Nephron (organoid): Measurements from ENCODE around the gene PAGE1.

Experiments
- H3K27ac Mint-ChIP-seq, 3 experiments: 2 replicates each; pipeline ENCODE4 v1.8.0; 2020; ENCODE audit warnings: mixed read lengths in 3 of 3, mild to moderate bottlenecking in 2 of 3, moderate library complexity in 1 of 3
- H3K27me3 Mint-ChIP-seq: 2 replicates; pipeline ENCODE4 v1.8.0; 2021; ENCODE audit warnings: low read depth, mild to moderate bottlenecking, moderate library complexity, mixed read lengths
- H3K36me3 Mint-ChIP-seq: 2 replicates; pipeline ENCODE4 v1.8.0; 2020; ENCODE audit warnings: low read depth, mixed read lengths
- H3K4me1 Mint-ChIP-seq: 2 replicates; pipeline ENCODE4 v1.8.0; 2020; ENCODE audit warnings: mixed read lengths
- H3K4me3 Mint-ChIP-seq, 3 experiments: 2 replicates each; pipeline ENCODE4 v1.8.0; 2020; ENCODE audit warnings: mild to moderate bottlenecking in 3 of 3, mixed read lengths in 3 of 3, moderate library complexity in 2 of 3
- H3K9me3 Mint-ChIP-seq: 2 replicates; pipeline ENCODE4 v1.8.0; 2020; ENCODE audit warnings: mixed read lengths
- TF ChIP-seq, protein P1 (sequence below), 3 experiments: fragments of 200-600 bp; sonication (generic); IDR thresholded peaks; one replicate each; pipeline ENCODE4 v1.5.0; 2021; ENCODE audit warnings: antibody characterized with exemption in 3 of 3; ENCODE audit not compliant: unreplicated experiment in 3 of 3

The PAGE1 gene

DNA sequence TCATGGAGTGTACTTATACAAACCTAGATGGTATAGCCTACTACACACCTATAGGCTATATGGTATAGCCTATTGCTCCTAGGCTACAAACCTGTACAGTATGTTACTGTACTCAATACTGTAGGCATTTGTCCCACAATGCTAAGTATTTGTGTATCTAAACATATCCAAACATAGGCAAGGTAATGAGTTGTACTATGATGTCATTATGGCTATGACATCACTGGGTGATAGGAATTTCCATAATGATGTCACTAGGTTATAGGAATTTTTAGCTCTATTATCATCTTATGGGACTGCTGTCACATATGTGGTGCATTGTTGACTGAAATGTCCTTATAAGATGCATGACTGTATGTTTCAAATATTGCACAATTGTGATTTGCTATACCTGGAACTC lies 5.5 kb upstream of the PAGE1 start:
- Mint-ChIP-seq H3K27me3 (no peaks in the 10 kb centered on the region), H3K4me1 (peaks cover 35% of the 10 kb centered on the region), H3K4me3 (no peak overlapping the region), H3K9me3 (peaks cover 12% of the 10 kb centered on the region), H3K27ac (no peak overlapping the region), H3K36me3 (no peaks in the 10 kb centered on the region)
- TF ChIP-seq, protein P1, sequence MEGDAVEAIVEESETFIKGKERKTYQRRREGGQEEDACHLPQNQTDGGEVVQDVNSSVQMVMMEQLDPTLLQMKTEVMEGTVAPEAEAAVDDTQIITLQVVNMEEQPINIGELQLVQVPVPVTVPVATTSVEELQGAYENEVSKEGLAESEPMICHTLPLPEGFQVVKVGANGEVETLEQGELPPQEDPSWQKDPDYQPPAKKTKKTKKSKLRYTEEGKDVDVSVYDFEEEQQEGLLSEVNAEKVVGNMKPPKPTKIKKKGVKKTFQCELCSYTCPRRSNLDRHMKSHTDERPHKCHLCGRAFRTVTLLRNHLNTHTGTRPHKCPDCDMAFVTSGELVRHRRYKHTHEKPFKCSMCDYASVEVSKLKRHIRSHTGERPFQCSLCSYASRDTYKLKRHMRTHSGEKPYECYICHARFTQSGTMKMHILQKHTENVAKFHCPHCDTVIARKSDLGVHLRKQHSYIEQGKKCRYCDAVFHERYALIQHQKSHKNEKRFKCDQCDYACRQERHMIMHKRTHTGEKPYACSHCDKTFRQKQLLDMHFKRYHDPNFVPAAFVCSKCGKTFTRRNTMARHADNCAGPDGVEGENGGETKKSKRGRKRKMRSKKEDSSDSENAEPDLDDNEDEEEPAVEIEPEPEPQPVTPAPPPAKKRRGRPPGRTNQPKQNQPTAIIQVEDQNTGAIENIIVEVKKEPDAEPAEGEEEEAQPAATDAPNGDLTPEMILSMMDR (IDR thresholded peaks at IDR 0.05; ENCODE audit: unreplicated experiment in 3 of 3), result no peak

DNA sequence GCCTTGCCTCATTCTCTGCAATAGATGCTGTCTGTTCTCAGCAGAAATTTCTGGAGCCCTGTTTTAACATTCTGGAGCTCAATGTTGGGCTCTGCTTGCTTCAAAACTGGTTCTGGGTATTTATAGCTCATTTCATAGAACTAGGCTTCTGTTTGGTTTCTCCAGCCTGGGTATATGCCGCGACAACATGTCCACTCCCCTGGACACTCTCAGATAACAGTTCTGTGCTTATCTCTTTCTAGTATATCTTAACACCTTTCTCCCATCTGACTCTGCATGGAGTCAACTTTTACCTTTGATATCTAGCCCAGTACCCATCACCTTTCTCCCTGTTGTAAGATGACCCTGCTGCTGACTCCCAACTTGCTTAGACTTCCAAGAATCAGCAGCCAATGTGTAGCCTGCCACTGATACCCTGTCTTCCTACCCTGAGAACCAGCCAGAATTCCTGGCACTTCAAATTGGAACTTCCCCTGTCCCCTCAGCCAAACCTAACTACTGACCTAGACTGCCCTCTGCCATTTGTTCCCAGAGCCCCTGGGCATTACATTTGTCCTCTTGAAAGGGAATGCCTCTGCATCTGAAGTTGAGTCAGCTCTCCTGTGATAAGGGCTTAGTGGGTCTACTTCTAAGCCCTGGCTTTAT lies 20.6 kb downstream of the PAGE1 start:
- TF ChIP-seq, protein P1 (IDR thresholded peaks at IDR 0.05; ENCODE audit: unreplicated experiment in 3 of 3), result no peak
- Mint-ChIP-seq H3K36me3 (no peaks in the 10 kb centered on the region), H3K27ac (no peak overlapping the region), H3K4me1 (no peaks in the 10 kb centered on the region), H3K9me3 (peaks cover 6% of the 10 kb centered on the region), H3K27me3 (no peaks in the 10 kb centered on the region), H3K4me3 (no peak overlapping the region)

DNA sequence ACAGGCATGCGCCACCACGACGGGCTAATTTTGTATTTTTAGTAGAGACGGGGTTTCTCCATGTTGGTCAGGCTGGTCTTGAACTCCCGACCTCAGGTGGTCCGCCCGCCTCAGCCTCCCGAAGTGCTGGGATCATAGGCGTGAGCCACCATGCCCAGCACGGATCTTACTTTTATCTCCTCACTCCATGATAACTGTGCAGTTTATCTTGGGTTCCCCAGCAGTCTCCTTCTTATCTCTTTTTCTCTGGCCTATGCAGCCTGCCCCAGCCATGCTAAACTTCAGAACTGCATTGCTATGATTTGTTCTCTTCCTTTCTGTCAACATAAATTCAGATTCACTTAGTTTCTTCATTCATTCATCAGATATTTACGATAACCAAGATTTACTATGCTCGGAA lies 22.4 kb downstream of the PAGE1 start:
- H3K27me3 Mint-ChIP-seq, result no peaks in the 10 kb centered on the region
- H3K4me3 Mint-ChIP-seq, result no peak overlapping the region
- H3K27ac Mint-ChIP-seq, result no peak overlapping the region
- TF ChIP-seq, protein P1 (IDR thresholded peaks at IDR 0.05; ENCODE audit: unreplicated experiment in 3 of 3), result no peak
- peaks cover 6% of the 10 kb centered on the region for H3K9me3 Mint-ChIP-seq
- no peaks in the 10 kb centered on the region for H3K36me3 Mint-ChIP-seq
- no peaks in the 10 kb centered on the region for H3K4me1 Mint-ChIP-seq

DNA sequence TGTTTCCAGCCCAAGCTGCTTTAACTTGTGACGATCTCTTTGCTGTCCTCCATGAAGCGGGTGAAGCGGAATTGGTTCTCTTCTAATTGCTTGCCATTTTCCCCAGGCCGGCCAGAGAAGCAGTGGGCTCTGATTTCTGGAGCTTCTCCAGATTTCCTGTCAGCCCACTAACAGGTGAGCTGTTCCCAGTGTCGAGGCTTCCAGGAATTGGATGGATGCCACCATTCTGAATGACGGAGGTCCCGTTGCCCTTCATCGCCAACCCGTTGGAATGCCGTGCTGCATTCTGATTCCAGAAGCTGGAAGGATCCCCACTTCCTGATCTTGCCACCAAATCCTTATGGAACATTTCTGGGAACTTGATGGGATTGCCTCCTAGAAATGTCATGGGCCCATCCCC lies 31.0 kb downstream of the PAGE1 start:
- H3K36me3 Mint-ChIP-seq, result no peaks in the 10 kb centered on the region
- H3K27me3 Mint-ChIP-seq, result no peaks in the 10 kb centered on the region
- H3K9me3 Mint-ChIP-seq, result peaks cover 7% of the 10 kb centered on the region
- TF ChIP-seq, protein P1 (IDR thresholded peaks at IDR 0.05; ENCODE audit: unreplicated experiment in 3 of 3), result no peak
- H3K4me3 Mint-ChIP-seq, result no peak overlapping the region
- H3K4me1 Mint-ChIP-seq, result no peaks in the 10 kb centered on the region
- H3K27ac Mint-ChIP-seq, result no peak overlapping the region

DNA sequence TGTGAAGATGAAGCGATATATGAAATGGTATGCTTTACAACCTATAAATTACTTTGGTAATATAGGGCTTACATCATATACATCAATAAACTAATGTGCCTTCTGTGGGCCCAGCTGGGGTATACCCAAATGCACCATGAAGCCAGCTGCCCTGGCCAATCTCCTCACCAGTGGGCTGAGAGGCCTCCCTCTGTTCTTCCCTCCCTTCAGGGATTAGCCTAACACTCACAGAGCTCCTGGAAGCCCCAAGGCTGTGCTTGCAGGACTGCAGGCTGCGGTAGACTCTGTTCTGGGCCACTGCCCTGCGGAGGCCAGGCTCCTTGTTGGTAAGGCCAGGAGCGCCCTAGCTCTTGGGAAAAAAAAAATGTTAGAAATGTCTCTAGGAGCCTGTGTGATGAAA lies 33.9 kb downstream of the PAGE1 start:
- Mint-ChIP-seq H3K9me3 (peaks cover 7% of the 10 kb centered on the region), H3K4me3 (no peak overlapping the region), H3K36me3 (no peaks in the 10 kb centered on the region), H3K27ac (no peak overlapping the region), H3K27me3 (no peaks in the 10 kb centered on the region), H3K4me1 (no peaks in the 10 kb centered on the region)
- TF ChIP-seq, protein P1 (IDR thresholded peaks at IDR 0.05; ENCODE audit: unreplicated experiment in 3 of 3), result no peak

DNA sequence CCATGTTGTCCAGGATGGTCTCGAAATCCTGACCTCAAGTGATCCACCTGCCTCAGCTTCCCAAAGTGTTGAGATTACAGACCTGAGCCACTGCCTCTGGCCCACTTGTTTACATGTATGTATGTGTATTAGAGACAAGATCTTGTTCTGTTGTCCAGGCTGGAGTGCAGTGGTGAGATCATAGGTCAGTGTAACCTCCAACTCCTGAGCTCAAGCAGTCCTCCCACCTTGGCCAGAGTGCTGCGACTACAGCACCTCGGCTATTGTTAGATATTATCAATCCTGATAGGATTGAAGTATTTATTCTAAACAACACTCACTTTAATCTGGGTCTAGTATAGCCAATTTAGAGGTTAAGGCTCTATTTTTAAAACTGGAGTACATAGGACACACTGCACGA lies 36.0 kb downstream of the PAGE1 start:
- no peak overlapping the region for H3K27ac Mint-ChIP-seq
- no peaks in the 10 kb centered on the region for H3K36me3 Mint-ChIP-seq
- TF ChIP-seq, protein P1 (IDR thresholded peaks at IDR 0.05; ENCODE audit: unreplicated experiment in 3 of 3), result no peak
- H3K27me3 Mint-ChIP-seq, result no peaks in the 10 kb centered on the region
- peaks cover 7% of the 10 kb centered on the region for H3K9me3 Mint-ChIP-seq
- no peaks in the 10 kb centered on the region for H3K4me1 Mint-ChIP-seq
- no peak overlapping the region for H3K4me3 Mint-ChIP-seq
